ENCODE results near the gene FAM161B. TPM values are rescaled to one million over a fixed set of nuclear protein-coding genes. Genes with fewer than 3 reads are reported as not detected.

FAM161B gene
- total RNA-seq, 1 experiment from 2014 or later, result 2.2 TPM

GRCh38 chr14:73965216-73965615 is 15.3 kb upstream of the FAM161B start:
- ATAC-seq, result no peak
- intact Hi-C loops (cut with micrococcal nuclease; ENCODE audit: unreplicated experiment) (no loop called here), in situ Hi-C loops (cut with HindIII; ENCODE audit: low pct_unique_long_range_greater_than_20kb, low sequenced_read_pairs) (no loop called here)
- H3K27me3 ChIP-seq (ENCODE audit: control insufficient read depth, insufficient read depth, low read length), result no peaks in the 10 kb centered on the region
- H3K4me1 ChIP-seq (ENCODE audit: control insufficient read depth, insufficient read depth, low read length), result no peaks in the 10 kb centered on the region
- ChIA-PET CTCF (no interaction called here), POLR2A (no interaction called here)
- H3K36me3 ChIP-seq (ENCODE audit: control insufficient read depth, insufficient read depth, low read length), result no peaks in the 10 kb centered on the region; the same call in 1 of the 2 replicates
- no peak overlapping the region for H3K4me3 ChIP-seq (ENCODE audit: low read depth in 2 of 2, low read length in 2 of 2)
- no TSS peak for BruUV-seq (replicated peaks)
- H3K27ac ChIP-seq (ENCODE audit: low read length), result no peak overlapping the region
- TF ChIP-seq, protein P1, sequence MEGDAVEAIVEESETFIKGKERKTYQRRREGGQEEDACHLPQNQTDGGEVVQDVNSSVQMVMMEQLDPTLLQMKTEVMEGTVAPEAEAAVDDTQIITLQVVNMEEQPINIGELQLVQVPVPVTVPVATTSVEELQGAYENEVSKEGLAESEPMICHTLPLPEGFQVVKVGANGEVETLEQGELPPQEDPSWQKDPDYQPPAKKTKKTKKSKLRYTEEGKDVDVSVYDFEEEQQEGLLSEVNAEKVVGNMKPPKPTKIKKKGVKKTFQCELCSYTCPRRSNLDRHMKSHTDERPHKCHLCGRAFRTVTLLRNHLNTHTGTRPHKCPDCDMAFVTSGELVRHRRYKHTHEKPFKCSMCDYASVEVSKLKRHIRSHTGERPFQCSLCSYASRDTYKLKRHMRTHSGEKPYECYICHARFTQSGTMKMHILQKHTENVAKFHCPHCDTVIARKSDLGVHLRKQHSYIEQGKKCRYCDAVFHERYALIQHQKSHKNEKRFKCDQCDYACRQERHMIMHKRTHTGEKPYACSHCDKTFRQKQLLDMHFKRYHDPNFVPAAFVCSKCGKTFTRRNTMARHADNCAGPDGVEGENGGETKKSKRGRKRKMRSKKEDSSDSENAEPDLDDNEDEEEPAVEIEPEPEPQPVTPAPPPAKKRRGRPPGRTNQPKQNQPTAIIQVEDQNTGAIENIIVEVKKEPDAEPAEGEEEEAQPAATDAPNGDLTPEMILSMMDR (IDR thresholded peaks at IDR 0.05), result no peak
- TF ChIP-seq POLR2AphosphoS5 (IDR thresholded peaks at IDR 0.05; ENCODE audit: low read depth, low read length) (no peak), SIN3A (IDR thresholded peaks at IDR 0.05; ENCODE audit: borderline replicate concordance, insufficient read depth, low read depth, low read length) (no peak), TCF7L2 (IDR thresholded peaks at IDR 0.05; ENCODE audit: low read depth, low read length) (no peak)
- TF ChIP-seq, protein P2, sequence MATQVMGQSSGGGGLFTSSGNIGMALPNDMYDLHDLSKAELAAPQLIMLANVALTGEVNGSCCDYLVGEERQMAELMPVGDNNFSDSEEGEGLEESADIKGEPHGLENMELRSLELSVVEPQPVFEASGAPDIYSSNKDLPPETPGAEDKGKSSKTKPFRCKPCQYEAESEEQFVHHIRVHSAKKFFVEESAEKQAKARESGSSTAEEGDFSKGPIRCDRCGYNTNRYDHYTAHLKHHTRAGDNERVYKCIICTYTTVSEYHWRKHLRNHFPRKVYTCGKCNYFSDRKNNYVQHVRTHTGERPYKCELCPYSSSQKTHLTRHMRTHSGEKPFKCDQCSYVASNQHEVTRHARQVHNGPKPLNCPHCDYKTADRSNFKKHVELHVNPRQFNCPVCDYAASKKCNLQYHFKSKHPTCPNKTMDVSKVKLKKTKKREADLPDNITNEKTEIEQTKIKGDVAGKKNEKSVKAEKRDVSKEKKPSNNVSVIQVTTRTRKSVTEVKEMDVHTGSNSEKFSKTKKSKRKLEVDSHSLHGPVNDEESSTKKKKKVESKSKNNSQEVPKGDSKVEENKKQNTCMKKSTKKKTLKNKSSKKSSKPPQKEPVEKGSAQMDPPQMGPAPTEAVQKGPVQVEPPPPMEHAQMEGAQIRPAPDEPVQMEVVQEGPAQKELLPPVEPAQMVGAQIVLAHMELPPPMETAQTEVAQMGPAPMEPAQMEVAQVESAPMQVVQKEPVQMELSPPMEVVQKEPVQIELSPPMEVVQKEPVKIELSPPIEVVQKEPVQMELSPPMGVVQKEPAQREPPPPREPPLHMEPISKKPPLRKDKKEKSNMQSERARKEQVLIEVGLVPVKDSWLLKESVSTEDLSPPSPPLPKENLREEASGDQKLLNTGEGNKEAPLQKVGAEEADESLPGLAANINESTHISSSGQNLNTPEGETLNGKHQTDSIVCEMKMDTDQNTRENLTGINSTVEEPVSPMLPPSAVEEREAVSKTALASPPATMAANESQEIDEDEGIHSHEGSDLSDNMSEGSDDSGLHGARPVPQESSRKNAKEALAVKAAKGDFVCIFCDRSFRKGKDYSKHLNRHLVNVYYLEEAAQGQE (IDR thresholded peaks at IDR 0.05; ENCODE audit: insufficient read depth in 1 of 2, low read depth in 2 of 2, low read length in 1 of 2), result no peak
- no peak for DNase-seq (ENCODE audit: low read depth, low spot score)
- no peaks in the 10 kb centered on the region for H3K9me3 ChIP-seq (ENCODE audit: control insufficient read depth, insufficient read depth, low read depth, low read length)

GRCh38 chr14:73961192-73961591 is 11.3 kb upstream of the FAM161B start:
- no peaks in the 10 kb centered on the region for H3K9me3 ChIP-seq (ENCODE audit: control insufficient read depth, insufficient read depth, low read depth, low read length)
- POLR2A ChIA-PET, result no interaction called here
- H3K4me1 ChIP-seq (ENCODE audit: control insufficient read depth, insufficient read depth, low read length), result no peaks in the 10 kb centered on the region
- TF ChIP-seq SIN3A (IDR thresholded peaks at IDR 0.05; ENCODE audit: borderline replicate concordance, insufficient read depth, low read depth, low read length), result no peak
- CTCF ChIA-PET, result interaction anchor here (0.6 kb wide), 1 partner anchor 81 kb away, joined by 5 read pairs; no protein-coding TSS in a partner anchor
- ATAC-seq (no peak), DNase-seq (ENCODE audit: low read depth, low spot score) (no peak)
- no peak overlapping the region for H3K27ac ChIP-seq (ENCODE audit: low read length)
- in situ Hi-C loops (cut with HindIII; ENCODE audit: low pct_unique_long_range_greater_than_20kb, low sequenced_read_pairs), result no loop called here
- H3K36me3 ChIP-seq (ENCODE audit: control insufficient read depth, insufficient read depth, low read length), result no peaks in the 10 kb centered on the region; the same call in 1 of the 2 replicates
- no peak overlapping the region for H3K4me3 ChIP-seq (ENCODE audit: low read depth in 2 of 2, low read length in 2 of 2)
- no TSS peak for BruUV-seq (replicated peaks)
- intact Hi-C loops (cut with micrococcal nuclease; ENCODE audit: unreplicated experiment), result no loop called here
- H3K27me3 ChIP-seq (ENCODE audit: control insufficient read depth, insufficient read depth, low read length), result no peaks in the 10 kb centered on the region

GRCh38 chr14:73958591-73958990 is 8.7 kb upstream of the FAM161B start:
- no peak overlapping the region for H3K27ac ChIP-seq (ENCODE audit: low read length)
- ChIA-PET POLR2A (no interaction called here), CTCF (no interaction called here)
- ATAC-seq (peak; percentile 63; the same call in 1 of the 2 replicates), DNase-seq (ENCODE audit: low read depth, low spot score) (no peak)
- in situ Hi-C loops (cut with HindIII; ENCODE audit: low pct_unique_long_range_greater_than_20kb, low sequenced_read_pairs), result no loop called here
- H3K27me3 ChIP-seq (ENCODE audit: control insufficient read depth, insufficient read depth, low read length), result no peaks in the 10 kb centered on the region
- H3K4me1 ChIP-seq (ENCODE audit: control insufficient read depth, insufficient read depth, low read length), result no peaks in the 10 kb centered on the region
- no peaks in the 10 kb centered on the region for H3K9me3 ChIP-seq (ENCODE audit: control insufficient read depth, insufficient read depth, low read depth, low read length)
- no peak overlapping the region for H3K4me3 ChIP-seq (ENCODE audit: low read depth in 2 of 2, low read length in 2 of 2)
- no TSS peak for BruUV-seq (replicated peaks)
- TF ChIP-seq, protein P2 (IDR thresholded peaks at IDR 0.05; ENCODE audit: insufficient read depth in 1 of 2, low read depth in 2 of 2, low read length in 1 of 2), result no peak
- TF ChIP-seq SIN3A (IDR thresholded peaks at IDR 0.05; ENCODE audit: borderline replicate concordance, insufficient read depth, low read depth, low read length) (no peak), POLR2AphosphoS5 (IDR thresholded peaks at IDR 0.05; ENCODE audit: low read depth, low read length) (no peak), TCF7L2 (IDR thresholded peaks at IDR 0.05; ENCODE audit: low read depth, low read length) (no peak)
- TF ChIP-seq, protein P1 (IDR thresholded peaks at IDR 0.05), result no peak
- H3K36me3 ChIP-seq (ENCODE audit: control insufficient read depth, insufficient read depth, low read length), result peaks cover 3% of the 10 kb centered on the region
- intact Hi-C loops (cut with micrococcal nuclease; ENCODE audit: unreplicated experiment), result no loop called here
